Stimulated activated CD8-positive, alpha-beta memory T cell treated with anti-CD3 and anti-CD28 coated beads, Interleukin-7, amount 100 ng/mL, for 1 hour (primary cell): ENCODE data around the gene PTCRA.

Experiments
- DNase-seq, 2 donors: peaks; one replicate each; pipeline ENCODE4 v3.0.0-alpha.2; 2020; ENCODE audit warnings: low read depth in 2 of 2

PTCRA gene

GRCh38 chr6:42904467-42904866, 11.4 kb upstream of the PTCRA start:
- no peak for DNase-seq

GRCh38 chr6:42907336-42907735, 8.5 kb upstream of the PTCRA start:
- DNase-seq: no peak

GRCh38 chr6:42909835-42910234, 6.0 kb upstream of the PTCRA start:
- no peak for DNase-seq

GRCh38 chr6:42911171-42912021, 4.5 kb upstream of the PTCRA start:
- DNase-seq: no peak

GRCh38 chr6:42914546-42914945, 1.3 kb upstream of the PTCRA start:
- DNase-seq: no peak

GRCh38 chr6:42916288-42916687, 435 bp downstream of the PTCRA start:
- DNase-seq: no peak

GRCh38 chr6:42921801-42922200, 5.9 kb downstream of the PTCRA start:
- no peak for DNase-seq

GRCh38 chr6:42923666-42924065, 7.8 kb downstream of the PTCRA start:
- DNase-seq: no peak

GRCh38 chr6:42925248-42925857, 9.5 kb downstream of the PTCRA start:
- no peak for DNase-seq

GRCh38 chr6:42928986-42929820, 13.3 kb downstream of the PTCRA start, which contains the start of gene CNPY3:
CNPY3 (plus strand) TSS chr6:42929480; CDS start chr6:42929571, 91 bp downstream.
- DNase-seq: peak; percentile 84 to 87

- DNase-seq: peak; percentile 19 to 23
Measured at GRCh38 chr6:42929821-42930360, 14.0 kb downstream of the PTCRA start.

- DNase-seq: no peak
Measured at GRCh38 chr6:42932412-42932811, 16.6 kb downstream of the PTCRA start.

- DNase-seq: no peak
Measured at GRCh38 chr6:42933205-42933604, 17.4 kb downstream of the PTCRA start.

- no peak for DNase-seq
Measured at GRCh38 chr6:42935322-42935721, 19.5 kb downstream of the PTCRA start.

- no peak for DNase-seq
Measured at GRCh38 chr6:42936398-42936797, 20.5 kb downstream of the PTCRA start.

GRCh38 chr6:42937548-42938427, 21.9 kb downstream of the PTCRA start:
- no peak for DNase-seq

- DNase-seq: no peak
Measured at GRCh38 chr6:42938428-42938796, 22.6 kb downstream of the PTCRA start.

GRCh38 chr6:42938987-42939809, 23.3 kb downstream of the PTCRA start:
- DNase-seq: no peak

GRCh38 chr6:42939810-42940167, 23.9 kb downstream of the PTCRA start:
- DNase-seq: no peak

- no peak for DNase-seq
Measured at GRCh38 chr6:42940493-42941045, 24.7 kb downstream of the PTCRA start.
